Endometrium (tissue), 2 donors: ENCODE measurements around the gene GABRG3.

Experiments
- FAIRE-seq: peaks from 2 replicates; lab custom pipeline; 2012; peaks lifted over from hg19 to GRCh38; lab: Jason Lieb, UNC
- donor health status: control.
- donor health status: control.

The GABRG3 gene

DNA sequence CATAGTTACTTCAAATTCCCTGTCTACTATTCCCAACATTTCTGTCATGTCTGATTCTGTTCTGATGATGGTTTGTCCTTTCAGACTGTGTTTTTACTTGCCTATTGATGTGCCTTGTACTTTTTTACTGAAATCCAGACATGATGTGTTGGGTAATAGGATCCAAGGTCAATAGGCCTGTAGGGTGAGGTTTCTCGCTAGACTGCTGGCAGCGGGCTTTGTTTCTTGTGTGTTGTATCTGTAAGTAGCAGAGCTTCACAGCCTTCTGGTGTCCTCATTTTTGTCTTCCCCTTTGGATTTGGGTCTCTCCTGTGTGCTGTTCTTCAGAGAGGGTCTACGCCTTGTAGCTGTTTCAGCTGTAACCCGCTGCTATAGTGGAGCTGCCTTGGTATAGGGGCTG is 140.3 kb downstream of the GABRG3 start:
- FAIRE-seq: no peak

DNA sequence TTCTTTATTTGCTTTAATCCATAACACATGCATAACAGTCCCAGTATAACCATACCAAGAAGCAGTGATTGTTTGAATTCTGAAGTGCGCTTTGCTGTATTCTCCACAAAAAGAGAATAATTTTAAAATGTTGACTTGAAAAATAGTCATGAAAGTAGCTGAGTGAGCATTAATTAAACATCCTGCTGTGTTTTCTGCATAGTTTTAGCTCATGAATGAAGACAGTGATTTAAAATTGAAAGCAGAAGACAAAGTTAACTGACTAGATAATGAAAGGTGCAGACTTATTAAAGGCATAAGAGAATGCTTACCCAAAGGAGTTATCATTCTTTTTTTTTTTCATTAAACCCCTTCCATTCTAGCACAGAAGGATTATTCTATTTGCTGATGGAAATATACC is 143.5 kb downstream of the GABRG3 start:
- no peak for FAIRE-seq

DNA sequence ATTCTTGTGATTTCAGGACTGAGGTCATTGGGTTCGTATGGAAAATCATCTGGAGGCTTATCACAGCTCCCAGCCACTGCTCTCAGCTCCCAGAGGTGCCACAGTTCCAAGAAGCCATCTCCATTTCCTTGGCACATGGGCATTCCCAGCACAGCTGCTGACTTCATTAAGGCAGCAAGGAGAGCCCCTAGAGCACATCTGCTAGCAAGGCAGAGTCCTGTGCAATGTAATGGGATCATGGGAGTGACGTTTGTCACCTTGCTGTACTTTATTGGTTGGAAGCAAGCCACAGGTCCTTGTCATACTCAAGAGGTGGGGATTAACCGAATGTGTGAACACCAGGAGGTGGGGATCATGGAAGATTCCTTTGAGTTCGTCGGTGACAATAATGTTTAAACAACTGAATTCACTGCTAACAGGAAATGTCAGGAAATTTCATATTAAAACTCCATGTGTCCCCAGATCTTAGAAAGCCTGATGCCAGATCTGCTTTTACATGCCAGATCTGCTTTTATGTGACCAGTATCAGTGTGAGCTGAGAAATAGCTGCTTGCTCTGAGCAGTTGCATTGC is 148.8 kb downstream of the GABRG3 start:
- no peak for FAIRE-seq

DNA sequence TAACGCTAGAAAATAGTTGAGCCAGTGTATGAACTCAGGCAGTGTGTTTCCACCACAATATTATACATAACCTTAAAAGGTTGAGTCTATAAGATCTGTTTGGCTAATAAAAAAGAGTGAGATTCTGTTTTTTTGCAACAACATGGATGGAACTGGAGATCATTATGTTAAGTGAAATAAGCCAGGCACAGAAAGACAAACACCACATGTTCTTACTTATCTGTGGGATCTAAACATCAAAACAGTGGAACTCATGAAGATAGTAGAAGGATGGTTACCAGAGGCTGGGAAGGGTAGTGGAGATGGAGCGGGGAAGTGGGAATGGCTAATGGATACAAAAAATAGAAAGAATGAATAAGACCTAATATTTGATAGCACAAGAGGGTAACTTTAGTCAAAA is 150.7 kb downstream of the GABRG3 start:
- no peak for FAIRE-seq

DNA sequence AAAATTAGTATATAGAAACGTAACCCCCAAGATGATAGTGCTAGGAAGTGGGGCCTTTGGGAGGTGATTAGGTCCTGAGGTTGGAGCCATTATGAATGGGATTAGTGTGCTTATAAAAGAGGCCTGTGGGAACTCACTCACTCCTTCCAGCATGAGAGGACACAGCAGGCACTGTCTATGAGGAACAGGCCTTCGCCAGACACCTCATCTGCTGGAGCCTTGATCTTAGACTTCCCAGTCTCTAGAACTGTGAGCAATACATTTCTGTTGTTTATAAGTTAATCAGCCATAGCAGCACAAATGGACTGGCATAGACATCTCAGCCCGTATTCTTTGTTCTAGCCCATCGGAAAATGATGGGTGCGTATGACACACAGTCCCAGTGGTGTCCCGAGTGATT is 152.3 kb downstream of the GABRG3 start:
- FAIRE-seq: no peak

DNA sequence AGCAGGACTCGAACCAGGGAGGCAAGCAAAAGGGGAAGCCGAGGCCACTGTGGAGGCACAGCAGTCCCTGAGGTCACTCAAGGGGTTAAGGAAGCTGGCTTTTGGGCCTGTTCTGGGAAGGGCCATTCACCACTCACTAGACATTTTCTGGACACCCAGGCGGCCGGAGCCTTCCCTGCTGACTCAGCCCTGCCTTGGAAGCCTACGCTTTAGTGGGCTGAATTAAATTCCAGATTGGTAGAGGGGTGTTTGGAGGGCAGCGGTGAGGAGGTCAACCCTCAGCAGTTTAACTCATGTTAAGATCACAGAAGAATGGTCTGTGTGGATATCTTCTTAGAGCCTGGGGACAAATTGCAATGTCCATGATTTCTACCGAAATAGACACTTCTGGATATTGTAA is 152.8 kb downstream of the GABRG3 start:
- FAIRE-seq: no peak

DNA sequence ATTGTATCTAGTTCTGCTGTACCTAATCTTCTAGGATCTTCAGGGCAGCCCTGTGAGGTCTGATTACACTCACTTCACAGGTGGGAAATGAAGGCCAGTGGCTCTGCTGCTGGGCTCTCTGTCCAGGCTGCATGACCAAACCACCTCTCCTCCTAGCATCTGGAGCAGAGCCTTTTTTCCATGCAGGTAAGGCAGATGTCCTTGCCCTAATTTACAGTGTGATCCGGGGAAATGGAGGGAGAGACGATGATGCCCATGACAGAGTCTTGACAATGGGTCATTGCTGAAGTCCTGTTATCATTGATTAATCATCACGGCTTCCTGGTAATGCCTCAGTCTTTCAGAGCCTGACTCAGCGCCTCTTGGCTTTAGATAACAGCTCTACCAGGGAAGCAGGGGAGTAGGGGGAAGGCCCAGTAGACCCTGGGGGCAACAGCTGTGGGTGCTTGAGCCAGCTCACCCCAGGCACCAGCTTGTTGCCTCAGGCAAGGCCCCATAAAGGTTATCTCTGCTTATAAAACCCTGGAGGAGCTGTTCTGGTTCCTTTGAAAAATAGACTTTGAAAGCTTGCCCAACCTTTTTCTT is 153.4 kb downstream of the GABRG3 start:
- FAIRE-seq: no peak

DNA sequence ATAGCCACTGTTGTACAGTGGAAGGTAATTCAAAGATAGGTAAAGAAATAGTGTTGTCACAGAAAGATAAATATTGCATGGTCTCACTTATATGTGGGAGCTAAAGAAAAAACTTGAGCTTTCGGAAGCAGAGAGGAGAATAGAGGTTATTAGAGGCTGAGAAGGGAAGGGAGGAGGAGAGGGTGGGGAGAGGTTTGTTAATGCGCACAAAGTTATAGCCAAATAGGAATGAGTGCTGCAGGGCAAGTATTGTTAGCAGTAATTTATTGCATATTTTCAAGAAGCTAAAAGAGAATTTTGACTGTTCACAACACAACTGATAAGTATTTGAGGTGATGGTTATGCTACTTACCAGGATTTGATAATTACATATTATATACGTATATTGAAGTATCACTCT is 154.2 kb downstream of the GABRG3 start:
- FAIRE-seq: no peak

DNA sequence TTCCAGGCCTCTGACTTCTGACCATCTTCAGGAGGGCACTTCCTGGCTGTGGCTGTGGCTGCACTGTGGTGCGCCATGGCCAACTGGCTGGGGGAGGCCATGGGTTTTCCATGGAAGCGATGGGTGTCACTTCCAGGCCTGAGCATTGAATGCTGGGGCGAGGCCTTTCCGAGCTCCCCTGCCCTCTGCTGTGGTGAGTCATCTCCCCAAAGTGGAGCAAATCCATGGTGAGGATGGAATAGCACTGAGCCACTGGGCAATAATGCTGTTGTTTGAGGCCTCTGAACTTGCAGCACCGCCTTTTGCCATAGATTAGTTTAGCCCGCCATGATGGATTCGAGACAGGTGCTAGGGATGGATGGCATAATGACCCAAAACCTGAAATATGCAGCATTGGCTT is 155.5 kb downstream of the GABRG3 start:
- FAIRE-seq: no peak

DNA sequence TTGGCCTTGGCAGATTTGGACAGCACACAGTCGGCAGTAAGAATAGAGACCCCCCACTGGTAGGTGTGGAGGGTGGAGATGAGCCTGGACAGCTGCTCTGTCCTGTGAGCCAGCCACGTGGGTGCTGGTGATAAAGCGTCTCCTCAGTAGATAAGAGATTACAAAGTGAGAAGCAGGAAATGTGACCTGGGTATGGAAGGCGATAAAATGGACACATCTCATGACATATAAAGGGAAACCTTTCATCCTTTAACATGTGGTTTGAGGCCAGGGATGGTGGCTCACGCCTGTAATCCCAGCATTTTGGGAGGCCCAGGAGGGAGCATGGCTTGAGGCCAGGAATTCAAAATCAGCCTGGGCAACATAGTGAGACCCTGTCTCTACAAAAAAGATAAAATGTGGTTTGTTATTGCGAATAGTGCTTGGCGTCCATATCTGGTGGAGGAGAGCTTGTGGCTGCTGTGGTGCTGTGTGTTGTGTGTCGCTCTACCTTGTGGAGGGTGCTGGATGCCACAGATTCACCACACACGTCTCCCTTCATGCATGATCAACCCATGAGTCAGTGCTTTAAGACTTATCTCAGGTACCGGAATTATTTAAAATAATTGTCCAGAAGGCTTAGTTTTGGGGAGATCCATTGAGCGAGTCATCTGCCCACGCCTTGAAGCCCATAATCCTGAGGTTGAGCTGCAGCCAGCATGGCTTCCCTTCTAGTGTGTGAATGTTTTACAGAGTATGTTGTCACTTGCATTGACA is 157.0 kb downstream of the GABRG3 start:
- FAIRE-seq: no peak

DNA sequence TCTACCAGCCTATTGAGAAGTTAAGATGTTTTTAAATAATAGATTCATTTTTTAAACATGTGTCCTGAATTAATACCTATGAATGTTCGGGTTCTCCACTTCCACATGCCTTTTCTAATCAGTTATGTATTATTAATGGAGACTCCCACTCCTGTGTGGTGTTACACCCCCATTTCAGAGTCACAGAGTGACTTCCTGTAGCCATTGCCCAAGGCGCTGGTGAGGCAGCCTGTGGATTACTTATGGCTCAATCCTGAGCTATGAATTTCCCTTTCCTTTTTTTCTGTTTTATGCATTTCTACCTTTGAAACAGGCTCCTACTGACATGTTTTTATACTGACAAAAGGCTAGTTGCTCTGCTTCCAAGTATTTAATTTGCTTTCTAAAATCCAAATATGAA is 162.3 kb downstream of the GABRG3 start:
- FAIRE-seq: no peak

DNA sequence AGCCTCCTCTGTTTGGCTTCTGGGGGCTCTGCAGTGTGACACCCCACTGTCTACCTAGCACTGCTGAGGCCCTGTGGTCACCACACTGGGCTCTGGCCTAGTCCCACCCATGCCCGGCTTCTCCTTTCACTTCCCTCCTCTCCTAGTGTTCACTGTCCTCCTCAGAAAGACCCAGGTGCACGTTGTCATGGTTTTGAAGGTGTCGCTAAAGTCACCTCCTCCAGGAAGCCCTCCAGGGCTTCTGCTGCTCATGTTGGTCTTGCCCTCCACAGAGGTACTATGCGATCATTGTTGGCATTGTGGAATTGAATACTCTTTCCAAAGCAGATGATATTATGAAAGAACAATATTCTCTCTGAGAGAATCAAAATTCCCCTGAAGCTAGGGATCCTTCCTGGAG is 163.5 kb downstream of the GABRG3 start:
- no peak for FAIRE-seq

DNA sequence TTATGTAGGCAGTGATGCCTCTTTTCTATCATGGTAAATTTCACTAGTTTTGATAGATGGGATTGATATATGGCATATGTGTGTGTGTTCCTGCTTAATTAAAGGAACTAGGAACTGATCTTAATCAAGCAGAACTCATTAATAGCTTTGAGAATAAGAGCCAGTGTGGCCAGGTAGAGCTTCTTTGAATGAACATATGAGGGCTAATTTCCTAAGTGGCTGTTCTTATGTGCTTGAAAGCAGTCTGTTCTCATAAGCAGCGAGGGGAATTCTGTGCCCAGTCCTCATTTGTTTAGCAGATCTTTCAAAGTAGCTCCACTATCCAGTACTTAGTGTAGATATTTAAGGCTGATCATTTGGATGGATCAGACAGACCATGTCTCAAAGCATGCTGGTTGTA is 164.2 kb downstream of the GABRG3 start:
- FAIRE-seq: no peak

DNA sequence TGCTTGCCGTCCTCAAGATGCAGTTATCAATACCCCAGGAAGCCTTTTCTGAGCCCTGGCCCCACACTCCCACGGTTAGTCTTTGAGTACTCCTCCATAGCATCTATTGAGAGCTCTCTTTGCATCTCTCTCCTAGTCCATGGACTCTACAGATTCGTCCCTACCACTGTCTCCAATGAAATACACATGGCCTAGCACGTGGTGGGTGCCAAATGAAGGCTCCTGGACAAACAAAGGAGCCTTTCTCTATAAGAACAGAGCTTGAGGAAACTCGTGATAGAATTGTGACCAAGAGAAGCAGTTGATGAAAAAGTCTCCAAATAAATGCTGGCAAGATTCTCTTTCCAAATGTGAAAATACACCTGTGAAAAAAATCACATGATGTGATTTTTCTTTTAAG is 166.1 kb downstream of the GABRG3 start:
- no peak for FAIRE-seq

DNA sequence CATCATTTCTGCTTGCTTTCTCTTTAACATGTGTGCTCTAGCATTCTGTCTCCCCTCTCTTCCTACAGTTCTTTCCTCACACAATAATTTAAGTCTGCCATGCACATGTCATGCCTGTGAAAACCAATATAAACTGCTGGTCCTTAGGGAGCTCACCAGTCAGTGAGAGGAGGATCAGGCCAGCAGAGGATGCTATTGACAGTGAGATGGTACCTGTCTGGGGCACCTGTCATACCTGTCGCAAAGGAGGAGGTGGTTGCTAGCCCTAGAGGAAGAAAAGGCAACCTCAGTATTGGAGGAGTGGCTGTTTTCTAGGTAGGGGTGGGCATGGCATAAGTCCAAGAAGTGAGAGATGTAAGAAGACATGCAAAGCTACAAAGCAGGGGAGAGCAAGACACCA is 194.6 kb downstream of the GABRG3 start:
- no peak for FAIRE-seq

DNA sequence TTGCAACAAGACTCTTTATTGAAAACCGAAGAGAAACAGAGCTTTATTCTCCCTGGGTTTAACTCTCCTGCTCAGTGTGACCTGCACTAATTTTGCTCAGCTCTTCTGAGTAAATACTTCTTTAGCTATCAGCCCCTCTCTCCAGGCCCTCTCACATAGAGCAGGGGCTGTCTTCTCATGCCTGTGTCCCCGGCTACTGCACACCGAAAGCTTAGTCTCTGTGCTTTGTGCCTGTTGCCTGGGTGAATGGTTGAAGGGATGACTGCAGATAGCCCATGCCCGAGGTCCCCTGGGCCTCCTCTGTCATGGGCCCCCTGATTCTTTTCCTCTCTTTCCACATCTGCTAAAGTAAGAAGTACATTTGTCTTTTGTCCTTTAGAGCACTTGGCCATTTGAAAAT is 195.9 kb downstream of the GABRG3 start:
- FAIRE-seq: no peak

DNA sequence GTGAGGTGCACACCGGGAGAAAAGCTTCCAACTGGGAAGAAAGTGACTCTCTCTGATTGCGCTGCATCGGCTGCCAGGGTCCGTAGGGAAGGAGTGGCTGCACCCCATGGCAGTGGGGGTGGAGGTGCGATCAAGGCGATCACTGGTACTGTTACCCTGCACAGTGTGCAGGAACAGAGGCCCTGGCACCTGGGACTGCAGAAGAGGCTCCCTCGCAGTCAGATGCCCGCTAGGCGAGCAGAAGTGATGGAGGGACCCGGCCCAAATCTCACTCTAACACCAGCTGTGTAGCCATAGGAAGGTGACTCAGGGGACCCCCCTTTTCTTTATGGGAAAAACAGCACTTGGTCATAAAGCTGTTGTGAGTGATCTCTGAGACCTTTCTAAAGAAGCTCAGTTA is 196.8 kb downstream of the GABRG3 start:
- FAIRE-seq: no peak

DNA sequence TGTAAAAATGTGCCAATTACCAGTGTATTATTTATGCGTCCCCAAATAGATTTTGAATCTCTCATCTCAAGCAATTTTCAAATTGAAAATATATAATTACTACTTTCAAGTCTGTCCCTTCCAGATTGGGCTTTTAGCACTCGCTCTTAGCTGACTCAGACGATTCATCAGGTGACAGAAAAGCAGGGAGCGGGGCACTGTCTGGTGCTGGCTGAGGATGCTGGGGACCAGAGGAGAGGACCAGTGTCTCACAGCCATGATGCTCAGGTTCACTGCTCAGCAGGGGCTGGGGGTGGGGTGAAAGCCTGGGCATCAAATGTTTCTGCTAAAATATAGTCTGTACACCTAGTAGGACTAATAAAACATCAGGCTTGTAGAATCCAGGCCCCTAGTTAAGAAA is 199.9 kb downstream of the GABRG3 start:
- FAIRE-seq: no peak

DNA sequence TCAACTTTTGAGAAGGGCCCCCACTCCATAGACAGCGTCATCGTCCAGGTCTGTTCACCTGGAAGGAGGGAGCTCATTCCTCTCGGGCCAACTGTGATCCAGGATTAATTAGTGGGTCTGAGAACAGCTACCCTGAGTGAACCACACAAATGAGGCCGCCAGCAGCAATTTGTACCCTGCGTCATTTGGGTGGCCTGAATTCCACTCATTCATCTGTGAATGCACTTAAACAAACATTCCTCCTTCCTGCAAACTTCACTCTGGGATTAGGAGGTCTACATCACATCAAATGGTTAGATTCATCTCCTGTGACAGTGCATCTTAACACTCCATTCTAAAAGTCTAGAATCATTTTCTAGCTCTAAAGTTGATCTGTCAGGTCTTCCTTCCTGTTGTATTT is 201.8 kb downstream of the GABRG3 start:
- no peak for FAIRE-seq

DNA sequence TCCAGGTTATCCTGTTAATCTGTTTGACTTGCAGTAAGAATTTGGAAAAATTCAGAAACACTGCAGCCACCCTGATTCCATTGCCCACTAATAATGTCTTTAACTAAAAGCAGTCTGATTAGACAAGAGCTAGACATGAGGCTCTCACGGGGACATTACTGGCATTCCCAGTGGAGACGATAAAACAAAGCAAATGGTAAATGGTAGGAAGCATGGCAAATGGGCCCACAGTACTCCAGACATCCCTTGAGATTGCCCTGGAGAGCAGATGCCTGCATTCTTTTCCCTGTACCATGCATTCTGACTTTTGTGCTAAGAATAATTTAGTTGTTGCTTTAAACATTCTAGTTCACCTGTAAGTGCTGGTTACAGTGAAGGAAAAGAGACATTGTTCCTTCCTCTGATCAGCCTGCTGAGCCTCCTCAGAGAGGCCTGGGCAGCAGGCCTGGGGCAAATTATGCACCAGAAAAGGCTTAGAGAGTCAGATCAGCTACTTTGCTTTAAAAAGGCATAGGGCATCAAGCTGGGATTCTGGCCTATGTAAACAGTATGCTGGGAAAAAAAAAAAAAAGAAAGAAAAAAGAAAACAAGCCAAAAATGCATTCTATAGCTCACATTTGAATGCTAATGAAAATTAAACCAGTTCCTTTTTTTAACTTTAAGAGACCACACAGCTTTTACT is 204.6 kb downstream of the GABRG3 start:
- FAIRE-seq: no peak

DNA sequence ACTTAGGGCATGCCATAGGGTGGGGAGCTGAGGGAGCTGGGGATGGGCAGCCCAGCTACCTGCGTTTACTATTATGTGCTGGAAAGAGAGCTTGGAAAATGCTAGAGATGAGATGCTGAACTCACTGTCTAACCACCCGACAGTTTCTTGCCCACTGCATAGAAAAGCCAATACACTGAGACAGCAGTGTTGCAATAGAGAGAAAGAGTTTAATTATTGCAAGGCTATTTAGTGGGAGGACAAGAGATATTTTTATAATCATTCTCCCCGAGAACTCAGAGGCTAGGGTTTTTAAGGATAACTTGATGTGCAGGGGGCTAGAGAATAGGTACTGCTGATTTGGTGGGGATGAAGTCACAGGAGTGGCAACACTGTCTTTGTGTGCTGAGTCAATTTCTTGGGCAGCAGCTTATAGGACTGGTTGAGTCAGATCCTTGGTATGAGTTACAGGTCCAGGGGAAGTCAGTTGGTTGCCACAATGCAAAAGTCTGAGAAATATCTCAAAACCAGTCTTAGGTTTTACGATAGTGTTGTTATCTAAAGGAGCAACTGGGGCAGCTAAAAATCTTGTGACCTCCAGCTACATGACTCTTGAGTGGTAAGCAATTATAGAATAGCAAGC is 205.9 kb downstream of the GABRG3 start:
- FAIRE-seq: no peak

DNA sequence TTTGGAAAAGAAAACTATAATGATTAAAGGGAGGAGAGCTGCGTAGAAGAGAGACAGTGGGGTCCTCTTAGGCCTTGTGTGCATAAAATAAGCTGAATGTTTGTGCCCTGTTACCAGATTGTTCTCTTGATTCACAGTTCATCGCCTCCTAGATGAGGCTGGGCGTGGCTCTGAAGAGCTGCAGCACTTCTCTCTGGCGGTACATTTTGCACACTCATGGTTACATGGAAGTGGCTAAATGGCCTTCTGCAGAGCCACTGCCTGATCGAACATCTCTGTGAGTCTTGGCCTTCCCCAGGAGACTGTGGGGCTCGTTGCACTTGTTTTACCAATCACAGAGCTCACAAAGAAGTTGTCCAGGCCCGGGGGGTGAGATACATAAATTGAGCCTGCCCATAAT is 208.8 kb downstream of the GABRG3 start:
- FAIRE-seq: no peak

DNA sequence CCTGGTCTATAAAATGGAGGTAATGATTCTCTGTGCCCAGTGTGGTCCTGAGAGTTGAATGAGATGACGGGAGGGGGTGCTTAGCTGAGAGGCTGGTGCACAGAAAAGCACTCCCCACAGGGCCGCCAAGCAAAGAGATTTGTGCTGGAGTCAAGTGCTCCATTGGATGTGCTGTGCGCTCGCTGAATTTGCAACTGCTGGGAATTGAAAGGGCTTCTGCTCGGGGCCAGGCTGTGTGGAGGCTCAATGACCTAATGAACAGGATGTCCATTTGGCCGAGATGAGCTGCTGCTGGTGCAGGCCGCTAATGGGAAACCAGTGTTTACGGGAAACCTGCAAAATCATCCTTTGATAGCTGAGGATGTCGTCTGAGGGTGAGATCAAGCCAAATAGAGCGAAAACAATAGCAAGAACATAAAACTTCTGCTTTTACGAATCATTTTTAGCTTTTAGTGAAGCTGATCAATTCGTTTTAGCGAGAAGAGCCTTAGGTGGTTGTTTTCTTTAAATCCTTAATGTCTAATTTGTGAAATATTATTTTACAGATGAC is 211.7 kb downstream of the GABRG3 start:
- FAIRE-seq: no peak
